Naive B cell (primary cell): ENCODE data around the gene USB1. TPM values are rescaled to one million over a fixed set of nuclear protein-coding genes. Genes with fewer than 3 reads are reported as not detected.

Experiments used
- ATAC-seq, 2 donors: fragments of 150-1000 bp; cut with Tn5 transposase; 2 replicates each; pipeline ENCODE4 v1.10.0; 2021; ENCODE audit warnings: low read depth in 2 of 2, mild to moderate bottlenecking in 2 of 2, moderate library complexity in 2 of 2
- DNase-seq: peaks from one replicate; pipeline ENCODE4 v3.0.0; 2022
- H3K27ac Mint-ChIP-seq, 6 donors: one replicate each; pipeline ENCODE4 v1.8.0; 2020 to 2022; ENCODE audit warnings: mild to moderate bottlenecking in 6 of 6, mixed read lengths in 6 of 6, moderate library complexity in 5 of 6, inconsistent platforms in 2 of 6
- H3K27me3 Mint-ChIP-seq, 3 donors: one replicate each; pipeline ENCODE4 v1.8.0; 2021 to 2022; ENCODE audit warnings: mixed read lengths in 3 of 3, mild to moderate bottlenecking in 1 of 3
- H3K36me3 Mint-ChIP-seq, 2 donors: one replicate each; pipeline ENCODE4 v1.8.0; 2020 to 2022; ENCODE audit warnings: mixed read lengths in 2 of 2, inconsistent platforms in 1 of 2, mild to moderate bottlenecking in 1 of 2
- H3K4me1 Mint-ChIP-seq, 3 donors: one replicate each; pipeline ENCODE4 v1.8.0; 2020 to 2022; ENCODE audit warnings: mixed read lengths in 3 of 3, inconsistent platforms in 1 of 3, mild to moderate bottlenecking in 1 of 3, moderate library complexity in 1 of 3
- H3K4me3 Mint-ChIP-seq, 8 donors: one replicate each; pipeline ENCODE4 v1.8.0; 2020 to 2022; ENCODE audit warnings: mild to moderate bottlenecking in 8 of 8, mixed read lengths in 8 of 8, moderate library complexity in 8 of 8, inconsistent platforms in 2 of 8
- H3K9me3 Mint-ChIP-seq, 7 donors: one replicate each; pipeline ENCODE4 v1.8.0; 2020 to 2022; ENCODE audit warnings: mixed read lengths in 7 of 7, mild to moderate bottlenecking in 5 of 7, inconsistent platforms in 2 of 7, moderate library complexity in 1 of 7
- polyA plus RNA-seq, 6 donors: library from polyadenylated mRNA; unstranded; fragments of 300-500 nt; fragmentation: Illumina TruSeq; gene quantifications; one replicate each; pipeline ENCODE4 v1.2.3, GENCODE V29; 2021; ENCODE audit warnings: low read depth in 6 of 6

Gene USB1
- polyA plus RNA-seq, 6 donors from 2014 or later = 19.8 to 30.5 (median 25.8) TPM

DNA sequence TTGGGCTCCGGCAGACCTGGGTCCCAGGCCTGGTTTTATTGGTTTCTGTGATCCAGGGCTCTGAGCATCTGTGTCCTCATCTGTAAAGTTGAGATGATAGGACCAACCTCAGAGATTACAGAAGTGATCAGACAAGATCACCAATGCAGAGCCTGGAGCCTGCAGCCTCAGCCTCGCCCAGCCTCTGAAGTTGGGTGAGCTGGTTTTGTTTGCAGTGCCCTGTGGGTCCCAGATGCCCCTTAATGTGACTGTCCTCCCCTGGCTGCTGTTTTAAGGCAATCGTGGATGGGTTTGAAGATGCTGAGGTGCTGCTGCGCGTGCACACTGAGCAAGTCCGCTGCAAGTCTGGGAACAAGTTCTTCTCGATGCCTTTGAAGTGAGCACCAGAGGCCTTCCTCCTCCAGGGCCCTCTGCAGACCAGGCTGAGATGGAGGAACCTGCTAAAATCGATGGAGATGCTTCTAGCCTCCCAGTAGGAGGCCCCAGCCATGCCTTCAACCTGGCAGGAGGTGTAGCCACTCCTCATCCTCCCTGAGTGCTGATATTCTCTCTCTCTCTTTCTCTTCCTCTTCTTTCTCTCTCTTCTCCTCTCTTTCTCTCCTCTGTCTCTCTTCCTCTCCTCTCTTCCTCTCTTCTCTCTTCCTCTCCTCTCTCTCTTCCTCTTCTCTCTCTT is 18.8 kb downstream of the USB1 start:
- Mint-ChIP-seq H3K9me3 (no peaks in the 10 kb centered on the region), H3K27ac (peak overlapping the region in 1 of 6 donors; percentile 26), H3K4me3 (no peak overlapping the region)

DNA sequence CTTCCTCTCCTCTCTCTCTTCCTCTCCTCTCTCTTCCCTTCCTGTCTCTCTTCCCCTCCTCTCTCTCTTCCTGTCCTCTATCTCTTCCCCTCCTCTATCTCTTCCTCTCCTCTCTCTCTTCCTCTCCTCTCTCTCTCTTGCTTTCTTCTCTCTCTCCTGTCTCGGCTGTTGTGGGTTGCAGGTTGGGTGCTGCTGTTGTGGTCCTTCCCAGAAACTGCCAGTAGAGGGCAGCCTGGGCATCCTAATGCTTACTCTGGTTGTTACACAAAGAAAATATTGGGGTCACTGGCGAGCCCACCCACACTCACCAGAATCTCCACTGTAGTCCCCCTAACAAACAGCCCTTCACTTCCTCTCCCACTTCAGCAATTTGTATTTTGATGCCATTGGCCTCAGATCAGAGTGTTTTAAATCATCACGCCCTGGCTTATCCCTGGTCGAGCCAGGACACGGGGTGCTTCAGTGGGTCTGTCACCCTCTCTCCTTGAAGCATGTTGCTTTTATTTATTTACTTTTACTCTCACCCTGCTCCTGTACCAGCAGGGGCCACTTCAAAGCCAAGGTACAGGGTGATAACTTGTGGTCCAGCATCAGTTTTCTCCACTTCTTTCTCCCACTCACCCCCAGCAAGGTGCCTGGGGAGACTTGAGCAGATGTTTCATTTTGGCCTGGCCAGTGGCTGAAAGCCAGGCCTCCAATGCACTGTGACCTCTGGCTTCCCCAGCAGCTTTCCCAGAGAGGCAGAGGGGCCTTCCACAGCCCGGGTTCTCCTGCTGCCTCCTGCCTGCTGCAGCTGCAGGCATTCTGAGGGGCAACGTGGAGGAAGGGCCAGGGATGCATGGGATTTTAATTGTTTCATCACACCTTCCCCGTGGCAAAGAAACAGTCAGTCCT is 19.7 kb downstream of the USB1 start:
- peak; percentile 52 to 62 for ATAC-seq
- Mint-ChIP-seq H3K27me3 (peaks cover 5 to 24% (median 6%) of the 10 kb centered on the region in 3 donors), H3K9me3 (no peaks in the 10 kb centered on the region), H3K4me1 (peaks cover 12 to 21% (median 20%) of the 10 kb centered on the region in 3 donors), H3K4me3 (peak overlapping the region in 2 of 8 donors; percentile 29 to 48), H3K27ac (peak overlapping the region in 4 of 6 donors; percentile 43 to 86 (median 72)), H3K36me3 (no peaks in the 10 kb centered on the region)
- peak; percentile 30 for DNase-seq

More for the DNA sequence above, 18.8 kb downstream of the USB1 start:
- Mint-ChIP-seq H3K27me3 (peaks cover 3 to 20% (median 4%) of the 10 kb centered on the region in 3 donors), H3K4me1 (peaks cover 9 to 20% (median 14%) of the 10 kb centered on the region in 3 donors), H3K36me3 (no peaks in the 10 kb centered on the region)
- DNase-seq = no peak
- no peak for ATAC-seq

DNA sequence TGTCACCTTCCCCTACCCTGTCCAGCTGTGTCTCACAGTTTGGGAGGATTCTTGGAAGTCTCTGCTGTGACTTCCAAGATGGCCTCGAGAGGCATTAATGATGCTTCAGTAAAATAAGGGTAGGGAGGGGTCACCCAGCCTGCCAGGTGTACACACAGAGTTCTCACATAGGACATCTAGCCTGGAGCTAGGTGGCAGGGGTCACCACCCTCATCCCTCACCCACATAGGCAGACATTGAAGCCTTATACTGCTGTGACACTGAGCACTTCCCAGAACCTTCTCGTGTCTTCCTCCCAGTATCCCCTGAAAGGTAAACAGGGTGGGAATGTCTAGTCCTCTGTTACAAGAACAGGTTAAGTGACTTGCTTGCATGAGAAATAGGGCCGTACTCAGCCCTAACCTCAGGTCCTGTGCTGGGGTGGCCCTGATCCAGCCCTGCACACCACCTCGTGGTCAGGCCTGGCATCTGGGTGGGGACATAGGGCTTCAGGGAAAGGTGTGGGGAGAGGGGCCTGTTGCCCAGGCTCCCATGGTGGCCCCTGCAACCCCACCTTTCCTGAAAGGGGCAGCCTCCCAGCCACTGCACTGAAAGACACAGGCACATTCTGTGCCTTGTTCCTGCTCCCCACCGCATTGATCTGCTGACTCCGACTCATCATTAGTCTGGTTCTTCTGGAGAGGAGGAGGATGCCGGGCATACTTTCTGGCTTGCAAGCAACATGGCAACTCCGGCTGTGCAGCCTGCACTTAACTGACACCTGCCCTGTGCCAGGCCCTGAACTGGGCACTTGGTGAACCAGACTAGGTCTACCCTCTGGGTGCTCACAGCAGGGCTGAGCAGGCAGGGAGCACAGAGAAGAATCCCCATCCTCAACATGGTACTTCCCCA is 20.7 kb downstream of the USB1 start:
- ATAC-seq (no peak), DNase-seq (no peak)
- H3K4me1 Mint-ChIP-seq = peaks cover 12 to 21% (median 20%) of the 10 kb centered on the region in 3 donors
- peak overlapping the region in 2 of 6 donors; percentile 15 to 24 for H3K27ac Mint-ChIP-seq
- H3K36me3 Mint-ChIP-seq = no peaks in the 10 kb centered on the region
- H3K9me3 Mint-ChIP-seq = no peaks in the 10 kb centered on the region
- H3K4me3 Mint-ChIP-seq = peak overlapping the region in 1 of 8 donors; percentile 53
- peaks cover 5 to 24% (median 6%) of the 10 kb centered on the region in 3 donors for H3K27me3 Mint-ChIP-seq

DNA sequence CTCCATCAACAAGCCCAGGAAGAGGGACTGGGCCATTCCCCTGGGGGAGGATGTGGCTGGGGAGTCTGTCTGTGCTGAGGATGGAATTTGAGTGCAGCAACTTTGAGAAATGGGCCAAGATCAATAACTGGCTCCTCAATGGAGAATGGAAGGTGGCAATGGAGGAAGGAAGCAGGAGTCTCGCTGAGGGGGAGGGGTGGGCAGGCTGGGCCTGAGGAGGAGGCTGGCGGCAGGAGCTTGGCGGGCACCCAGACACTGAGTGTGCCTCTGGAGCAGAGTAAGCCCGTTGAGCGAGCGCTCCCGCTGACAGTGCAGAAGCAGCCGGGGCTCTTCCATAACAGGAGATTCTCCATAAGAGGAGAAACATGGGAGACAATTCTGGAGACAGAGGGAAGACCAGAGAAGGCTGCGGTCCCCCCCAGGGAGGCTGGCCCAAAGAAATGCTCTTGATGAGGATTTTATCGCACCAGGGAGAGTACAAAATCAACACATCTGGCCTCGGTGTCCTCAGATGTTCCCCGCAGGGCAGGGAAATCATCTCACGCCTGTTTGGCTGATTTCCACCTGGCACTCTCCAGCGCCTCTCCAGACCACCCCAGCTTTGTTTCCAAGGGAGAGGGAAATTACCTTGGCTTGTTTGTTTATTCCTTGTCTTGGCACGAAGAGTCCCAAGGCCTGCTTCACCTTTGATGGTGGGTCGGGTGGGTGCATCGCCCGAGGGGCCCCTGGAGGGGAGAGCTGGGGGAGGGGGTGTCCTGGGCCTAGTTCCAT is 21.6 kb downstream of the USB1 start:
- Mint-ChIP-seq H3K9me3 (no peaks in the 10 kb centered on the region), H3K27ac (peak overlapping the region in 2 of 6 donors; percentile 24 to 70), H3K4me1 (peaks cover 12 to 21% (median 20%) of the 10 kb centered on the region in 3 donors), H3K27me3 (peaks cover 5 to 27% (median 9%) of the 10 kb centered on the region in 3 donors), H3K36me3 (no peaks in the 10 kb centered on the region), H3K4me3 (peak overlapping the region in 1 of 8 donors; percentile 84)
- DNase-seq (no peak), ATAC-seq (no peak)

DNA sequence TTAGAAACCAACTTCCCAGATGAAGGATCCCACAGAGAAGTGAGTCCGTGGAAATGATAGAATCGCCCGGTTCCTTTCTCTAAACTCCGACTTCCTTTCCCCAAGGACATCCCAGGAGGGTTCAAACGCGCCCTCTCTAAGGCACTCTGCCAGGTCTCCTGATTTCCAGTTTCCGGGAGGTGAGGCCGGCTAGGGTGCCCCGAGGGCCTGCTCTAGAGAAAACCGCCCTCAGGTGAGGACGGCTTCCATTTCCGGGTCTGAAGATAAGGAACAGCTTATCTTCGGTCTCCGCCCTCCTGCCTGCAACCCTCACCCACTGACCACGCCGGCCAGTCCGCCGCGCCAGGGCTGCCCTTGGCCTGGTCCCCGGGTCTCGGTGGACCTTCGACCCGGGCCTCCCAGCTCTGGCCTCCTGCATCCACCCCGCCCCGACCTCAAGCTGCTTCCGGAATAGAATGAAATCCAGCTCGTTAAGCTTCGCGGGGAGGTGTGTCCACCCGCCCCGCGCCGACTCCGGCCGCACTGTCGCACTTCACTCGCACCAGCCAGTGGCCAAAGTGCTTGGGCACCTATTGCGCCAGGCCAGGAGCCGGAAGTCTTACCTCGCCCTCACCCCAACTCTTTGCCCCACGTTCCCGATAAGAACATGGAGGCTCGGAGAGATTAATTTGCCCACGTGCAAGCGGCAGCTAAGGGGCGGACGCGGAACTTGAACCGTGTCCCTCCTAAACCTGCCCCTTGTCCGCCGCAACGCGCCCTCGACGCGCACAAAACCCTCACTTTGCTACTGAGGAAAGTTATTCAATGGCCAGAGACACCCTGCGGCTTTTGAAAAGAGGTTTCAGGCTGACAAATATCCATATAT is 23.5 kb downstream of the USB1 start:
- Mint-ChIP-seq H3K27ac (peak overlapping the region in 1 of 6 donors; percentile 13), H3K27me3 (peaks cover 12 to 46% (median 29%) of the 10 kb centered on the region in 3 donors), H3K4me1 (peaks cover 16 to 23% (median 20%) of the 10 kb centered on the region in 3 donors), H3K4me3 (peak overlapping the region; percentile 78 to 92 (median 88)), H3K9me3 (no peaks in the 10 kb centered on the region), H3K36me3 (no peaks in the 10 kb centered on the region)
- DNase-seq (no peak), ATAC-seq (no peak)

DNA sequence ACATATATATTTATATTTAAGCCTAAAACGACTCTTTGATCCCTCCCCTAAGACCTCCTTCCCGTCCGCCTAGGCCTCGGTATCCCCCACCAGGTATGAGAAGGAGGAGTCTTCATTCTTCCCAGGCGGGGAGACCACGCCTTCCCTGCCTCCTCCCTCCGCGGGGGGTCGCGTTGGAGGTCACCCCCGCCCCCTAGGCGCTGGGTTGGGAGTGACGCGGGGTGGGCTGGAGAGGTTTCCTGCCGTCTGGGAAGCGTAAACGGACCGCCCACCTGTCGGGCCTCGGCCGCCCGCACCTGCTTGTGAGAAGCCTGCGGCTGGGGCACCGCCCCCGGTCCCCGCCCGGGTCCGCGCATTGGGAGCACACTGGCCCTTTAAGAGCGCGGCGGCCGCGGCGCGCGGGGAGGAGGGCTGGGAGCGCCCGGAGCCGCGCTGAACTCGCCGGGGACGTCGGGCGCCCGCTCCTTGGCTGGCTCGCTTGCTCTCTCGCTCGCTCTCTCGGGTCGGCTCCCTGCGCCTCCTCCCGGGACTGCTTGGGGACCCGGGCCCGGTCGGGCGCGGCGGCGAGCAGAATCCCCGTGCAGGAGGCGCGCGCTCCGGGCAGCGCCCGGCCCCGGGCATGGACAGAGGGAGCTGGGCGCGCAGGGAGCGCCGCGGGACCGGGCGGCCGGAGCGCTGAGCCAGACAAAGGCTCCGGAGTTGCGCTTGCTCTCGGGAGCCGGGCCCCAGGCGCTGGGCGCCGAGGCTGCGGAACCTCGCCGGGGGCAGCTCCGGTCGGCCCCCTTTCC is 24.3 kb downstream of the USB1 start, which contains the start of gene MMP15:
MMP15 (plus strand) TSS at position 404 of the 788 bp plus-strand sequence. CDS start 597 bp downstream, outside the sequence.
- Mint-ChIP-seq H3K4me1 (peaks cover 13 to 16% (median 15%) of the 10 kb centered on the region in 3 donors), H3K27me3 (peaks cover 16 to 50% (median 34%) of the 10 kb centered on the region in 3 donors), H3K4me3 (peak within 1 kb of the TSS; percentile 78 to 92 (median 88)), H3K36me3 (no peaks in the 10 kb centered on the region), H3K27ac (peak within 1 kb of the TSS in 1 of 6 donors; percentile 13), H3K9me3 (no peaks in the 10 kb centered on the region)
- DNase-seq = peak; percentile 25
- peak; percentile 63 to 70 for ATAC-seq

DNA sequence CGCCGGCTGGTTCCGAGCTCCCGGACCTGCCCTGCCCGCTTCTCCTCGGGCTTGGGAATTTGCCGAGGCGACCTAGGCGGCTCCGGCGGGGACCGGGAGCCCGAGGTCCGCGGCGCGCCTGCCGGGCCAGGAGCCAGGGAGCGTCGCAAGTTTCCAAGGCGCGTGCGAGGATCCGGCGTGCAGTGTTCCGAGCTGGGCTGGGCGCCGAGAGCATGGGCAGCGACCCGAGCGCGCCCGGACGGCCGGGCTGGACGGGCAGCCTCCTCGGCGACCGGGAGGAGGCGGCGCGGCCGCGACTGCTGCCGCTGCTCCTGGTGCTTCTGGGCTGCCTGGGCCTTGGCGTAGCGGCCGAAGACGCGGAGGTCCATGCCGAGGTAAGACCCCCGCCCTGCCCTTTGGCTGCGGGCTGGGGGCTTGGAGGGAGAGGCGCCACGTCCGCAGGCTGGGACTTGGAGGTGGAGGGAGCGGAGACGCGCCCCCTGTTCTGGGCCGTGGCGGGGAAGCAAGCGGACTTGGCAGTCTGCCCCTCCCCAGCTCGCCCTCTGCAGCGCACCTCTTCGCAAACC is 25.0 kb downstream of the USB1 start:
- peak overlapping the region; percentile 24 to 78 (median 58) for H3K4me3 Mint-ChIP-seq
- H3K36me3 Mint-ChIP-seq = no peaks in the 10 kb centered on the region
- ATAC-seq (peak; percentile 23 to 27), DNase-seq (no peak)
- peaks cover 10 to 11% (median 10%) of the 10 kb centered on the region in 3 donors for H3K4me1 Mint-ChIP-seq
- peaks cover 16 to 50% (median 34%) of the 10 kb centered on the region in 3 donors for H3K27me3 Mint-ChIP-seq
- H3K9me3 Mint-ChIP-seq = no peaks in the 10 kb centered on the region
- no peak overlapping the region for H3K27ac Mint-ChIP-seq

DNA sequence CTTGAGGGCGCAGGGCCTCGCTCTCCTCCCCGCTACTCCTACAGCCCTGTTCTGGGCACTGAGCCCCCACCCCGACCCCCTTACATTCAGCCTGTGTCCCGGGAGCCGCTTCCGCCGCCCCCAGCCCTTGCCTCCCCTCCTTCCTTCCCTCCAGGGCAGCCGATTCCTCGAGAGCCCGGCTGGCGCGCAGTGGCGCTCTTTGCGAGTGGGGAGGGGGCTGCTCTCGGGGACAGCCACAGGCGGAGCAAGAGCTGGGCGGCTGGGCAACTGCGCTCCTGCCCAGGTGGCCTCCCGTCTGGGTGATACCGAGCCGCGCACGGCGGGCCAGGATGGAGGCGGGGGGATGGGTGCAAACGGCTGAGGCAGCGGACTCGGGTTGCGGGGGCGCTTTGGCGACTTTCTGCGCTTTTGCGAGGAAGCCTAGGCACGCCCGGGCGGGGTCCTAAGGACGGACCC is 25.5 kb downstream of the USB1 start:
- Mint-ChIP-seq H3K9me3 (no peaks in the 10 kb centered on the region), H3K4me3 (peak overlapping the region; percentile 24 to 78 (median 61)), H3K36me3 (no peaks in the 10 kb centered on the region)

DNA sequence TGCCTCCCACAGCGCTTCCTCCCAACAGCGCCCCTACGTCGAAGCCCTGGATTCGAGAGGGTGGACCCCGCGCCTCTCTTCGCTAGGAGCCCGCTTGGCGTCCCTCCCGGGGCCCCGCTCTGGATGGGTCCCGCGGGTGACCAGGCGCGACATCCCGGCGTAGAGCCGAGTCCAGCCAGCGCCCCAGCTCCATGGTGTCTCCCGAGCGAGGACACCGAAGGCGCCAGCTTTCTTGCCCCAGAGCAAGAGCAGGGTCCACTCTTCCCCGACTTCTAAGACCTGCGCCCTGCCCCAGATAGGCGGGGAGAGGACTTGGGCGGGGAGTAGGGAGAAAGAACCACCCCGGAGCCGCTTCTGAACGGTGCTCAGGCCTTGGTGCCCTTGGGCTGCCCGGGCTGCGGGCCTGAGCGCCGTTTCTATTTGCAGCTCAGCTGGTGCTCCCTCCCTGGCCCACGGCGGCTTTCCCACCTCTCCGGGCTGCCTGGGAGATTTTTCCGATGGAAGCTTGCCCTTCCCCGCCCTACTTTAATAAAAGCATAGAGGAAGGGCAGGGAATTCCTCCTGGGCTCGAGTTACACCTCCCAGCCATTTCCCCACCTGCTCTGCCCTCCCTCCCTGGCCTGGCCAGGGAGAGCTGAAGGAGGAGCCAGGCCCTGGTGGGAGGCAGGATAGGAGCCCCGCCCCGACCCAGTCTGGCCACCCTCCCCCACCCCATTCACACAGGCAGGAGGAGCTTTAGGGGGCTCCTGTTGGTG is 26.1 kb downstream of the USB1 start:
- ATAC-seq = no peak
- no peak for DNase-seq
- H3K4me1 Mint-ChIP-seq = peaks cover 10 to 11% (median 10%) of the 10 kb centered on the region in 3 donors
- peaks cover 16 to 48% (median 34%) of the 10 kb centered on the region in 3 donors for H3K27me3 Mint-ChIP-seq
- no peaks in the 10 kb centered on the region for H3K36me3 Mint-ChIP-seq
- no peak overlapping the region for H3K27ac Mint-ChIP-seq
- peak overlapping the region in 6 of 8 donors; percentile 45 to 66 (median 61) for H3K4me3 Mint-ChIP-seq
- no peaks in the 10 kb centered on the region for H3K9me3 Mint-ChIP-seq

More for the DNA sequence above, 25.5 kb downstream of the USB1 start:
- DNase-seq (no peak), ATAC-seq (no peak)
- no peak overlapping the region for H3K27ac Mint-ChIP-seq
- H3K27me3 Mint-ChIP-seq = peaks cover 16 to 50% (median 34%) of the 10 kb centered on the region in 3 donors
- H3K4me1 Mint-ChIP-seq = peaks cover 10 to 11% (median 10%) of the 10 kb centered on the region in 3 donors

DNA sequence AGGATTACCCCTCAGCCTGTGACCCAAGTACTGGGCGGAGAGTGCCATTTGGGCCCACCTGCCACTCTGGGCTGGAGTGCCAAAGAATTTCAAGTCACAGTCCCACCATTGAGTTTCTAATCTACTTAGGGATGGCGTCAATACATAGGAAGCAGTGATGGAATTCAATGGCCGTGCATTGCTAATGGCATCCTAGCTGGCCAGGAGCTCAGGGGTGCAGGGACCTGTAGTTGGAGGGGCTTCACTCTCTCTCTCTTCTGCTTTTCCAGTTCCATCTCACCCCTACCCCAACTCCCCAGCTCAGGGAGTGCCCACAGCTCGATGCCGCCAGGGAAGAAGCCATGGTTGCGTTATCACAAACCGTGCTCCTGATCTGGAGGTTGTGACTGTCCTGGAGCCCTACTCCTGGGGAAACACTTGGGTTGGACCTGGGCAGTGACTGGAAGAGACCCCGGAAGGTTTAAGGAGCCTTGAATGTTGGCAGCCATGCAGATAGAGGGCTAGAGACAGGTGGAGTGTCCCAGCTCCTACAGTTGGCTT is 26.8 kb downstream of the USB1 start:
- peak overlapping the region in 1 of 6 donors; percentile 47 for H3K27ac Mint-ChIP-seq
- ATAC-seq (no peak), DNase-seq (no peak)
- peak overlapping the region in 7 of 8 donors; percentile 12 to 78 (median 54) for H3K4me3 Mint-ChIP-seq
- no peaks in the 10 kb centered on the region for H3K9me3 Mint-ChIP-seq
- H3K27me3 Mint-ChIP-seq = peaks cover 16 to 45% (median 34%) of the 10 kb centered on the region in 3 donors
- H3K4me1 Mint-ChIP-seq = peaks cover 10 to 11% (median 10%) of the 10 kb centered on the region in 3 donors
- H3K36me3 Mint-ChIP-seq = no peaks in the 10 kb centered on the region
